Measurements from ENCODE around the gene CLOCK.

DNA sequence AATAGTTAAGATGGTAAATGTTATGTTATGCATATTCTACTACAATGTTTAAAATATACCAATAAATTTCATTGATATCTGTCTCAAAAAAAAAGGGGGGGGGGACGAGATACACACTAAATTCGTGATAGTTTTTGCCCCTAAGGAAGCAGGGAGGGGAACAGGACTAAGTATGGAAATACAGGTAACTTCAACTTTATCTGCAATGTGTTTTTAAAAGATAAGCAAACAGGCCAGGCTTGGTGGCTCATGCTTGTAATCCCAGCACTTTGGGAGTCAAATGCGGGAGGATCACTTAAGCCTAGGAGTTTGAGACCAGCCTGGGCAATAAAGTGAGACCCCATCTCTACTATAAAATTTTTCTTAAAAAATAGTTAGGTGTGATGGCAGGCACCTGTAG is 13.4 kb upstream of the CLOCK start:
- no peak for TF ChIP-seq ZNF232 (CRISPR knock-in tag; IDR thresholded peaks at IDR 0.05)
- no peak for TF ChIP-seq MED1 (CRISPR knock-in tag; IDR thresholded peaks at IDR 0.05; ENCODE audit: borderline replicate concordance)
- TF ChIP-seq POLR2AphosphoS5 (IDR thresholded peaks at IDR 0.05; ENCODE audit: control insufficient read depth, insufficient read depth, low read depth, low read length): no peak
- no peak; the same call in 1 of the 2 replicates for TF ChIP-seq ATF3 (IDR thresholded peaks at IDR 0.05)
- no peak for TF ChIP-seq ATF3 (CRISPR knock-in tag; conservative IDR thresholded peaks at IDR 0.05)
- no peak for TF ChIP-seq ZNF354B (CRISPR knock-in tag; IDR thresholded peaks at IDR 0.05)
- TF ChIP-seq CBX5 (IDR thresholded peaks at IDR 0.05; ENCODE audit: borderline replicate concordance, low read depth): no peak
- TF ChIP-seq TAF1 (IDR thresholded peaks at IDR 0.05; ENCODE audit: control insufficient read depth, extremely low read depth, insufficient read depth, low read length, severe bottlenecking): no peak
- TF ChIP-seq ZNF121 (CRISPR knock-in tag; conservative IDR thresholded peaks at IDR 0.05): no peak
- TF ChIP-seq KDM2B (CRISPR knock-in tag; IDR thresholded peaks at IDR 0.05): no peak
- TF ChIP-seq, protein P1, sequence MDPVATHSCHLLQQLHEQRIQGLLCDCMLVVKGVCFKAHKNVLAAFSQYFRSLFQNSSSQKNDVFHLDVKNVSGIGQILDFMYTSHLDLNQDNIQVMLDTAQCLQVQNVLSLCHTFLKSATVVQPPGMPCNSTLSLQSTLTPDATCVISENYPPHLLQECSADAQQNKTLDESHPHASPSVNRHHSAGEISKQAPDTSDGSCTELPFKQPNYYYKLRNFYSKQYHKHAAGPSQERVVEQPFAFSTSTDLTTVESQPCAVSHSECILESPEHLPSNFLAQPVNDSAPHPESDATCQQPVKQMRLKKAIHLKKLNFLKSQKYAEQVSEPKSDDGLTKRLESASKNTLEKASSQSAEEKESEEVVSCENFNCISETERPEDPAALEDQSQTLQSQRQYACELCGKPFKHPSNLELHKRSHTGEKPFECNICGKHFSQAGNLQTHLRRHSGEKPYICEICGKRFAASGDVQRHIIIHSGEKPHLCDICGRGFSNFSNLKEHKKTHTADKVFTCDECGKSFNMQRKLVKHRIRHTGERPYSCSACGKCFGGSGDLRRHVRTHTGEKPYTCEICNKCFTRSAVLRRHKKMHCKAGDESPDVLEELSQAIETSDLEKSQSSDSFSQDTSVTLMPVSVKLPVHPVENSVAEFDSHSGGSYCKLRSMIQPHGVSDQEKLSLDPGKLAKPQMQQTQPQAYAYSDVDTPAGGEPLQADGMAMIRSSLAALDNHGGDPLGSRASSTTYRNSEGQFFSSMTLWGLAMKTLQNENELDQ (CRISPR knock-in tag; IDR thresholded peaks at IDR 0.05; ENCODE audit: borderline replicate concordance): no peak

Data from K562 (cell line).